K562 (cell line): ENCODE results near the gene RACK1. TPM values are rescaled to one million over a fixed set of nuclear protein-coding genes. Genes with fewer than 3 reads are reported as not detected.
A peak's percentile ranks its signal among the peaks of the same experiment; 100 is the strongest.

ENCODE experiments used
- ATAC-seq: fragments of 200-7000 bp; cut with Tn5 transposase; 3 replicates; pipeline ENCODE4 v1.9.1; 2020; ENCODE audit warnings: moderate library complexity
- BruUV-seq: library from RNA; stranded (reverse); fragments of 400-500 nt; replicated peaks from 2 replicates; lab custom pipeline; 2021; lab: Mats Ljungman, UMichigan
- CTCF ChIA-PET: fragments of 300-600 bp; formaldehyde crosslinking; extraction: SDS; loops from one replicate; lab custom pipeline; 2021; ENCODE audit warnings: low intra/inter-chr PET ratio; lab: Yijun Ruan, JAX
- POLR2A ChIA-PET: fragments of 300-600, 350-650 bp; sonication (Branson Sonifier 250); formaldehyde crosslinking; extraction: SDS; loops from one replicate; lab custom pipeline; 2021; ENCODE audit warnings: antibody characterized with exemption, inconsistent platforms; lab: Yijun Ruan, JAX
- DNase-seq, 4 experiments: peaks; one replicate each; pipeline versions ENCODE4 v3.0.0 to v3.0.0-alpha.2; 2011 to 2018; ENCODE audit warnings: low spot score in 3 of 4, mixed read lengths in 3 of 4; ENCODE audit errors: extremely low read depth in 1 of 4
- FAIRE-seq: peaks from 2 replicates; lab custom pipeline; 2011; peaks lifted over from hg19 to GRCh38; lab: Jason Lieb, UNC
- H2AFZ ChIP-seq: 2 replicates; pipeline ENCODE4 v1.6.0; 2011; ENCODE audit warnings: low read depth, low read length, control low read depth, inconsistent platforms
- H3K27ac ChIP-seq: fragments of 200-600 bp; 3 replicates; pipeline ENCODE4 v1.8.0; 2011; ENCODE audit warnings: low read depth, mild to moderate bottlenecking, control low read depth, inconsistent platforms, low read length, moderate library complexity, mixed read lengths; ENCODE audit errors: extremely low read depth
- H3K27me3 ChIP-seq, 2 experiments: fragments of 300-600 bp in 1 of 2; 2 replicates in 1 of 2; 3 replicates in 1 of 2; pipeline versions ENCODE4 v1.6.0 to v1.8.0; 2011; ENCODE audit warnings: inconsistent platforms in 2 of 2, low read length in 2 of 2, mild to moderate bottlenecking in 1 of 2, mixed read lengths in 1 of 2, moderate library complexity in 1 of 2; ENCODE audit not compliant: control insufficient read depth in 2 of 2, insufficient read depth in 2 of 2
- H3K36me3 ChIP-seq: fragments of 300-600 bp; 3 replicates; pipeline ENCODE4 v1.8.0; 2011; ENCODE audit warnings: mild to moderate bottlenecking, low read length, inconsistent platforms; ENCODE audit not compliant: control insufficient read depth, insufficient read depth
- H3K4me1 ChIP-seq, 2 experiments: fragments of 200-600 bp in 1 of 2; replicated peaks in 1 of 2; 2 replicates in 1 of 2; 3 replicates in 1 of 2; pipeline versions ENCODE4 v1.5.1 to v1.8.0; 2011; ENCODE audit warnings: inconsistent platforms in 2 of 2, low read length in 2 of 2, mild to moderate bottlenecking in 1 of 2, mixed read lengths in 1 of 2, moderate library complexity in 1 of 2; ENCODE audit not compliant: control insufficient read depth in 2 of 2, insufficient read depth in 2 of 2
- H3K4me2 ChIP-seq: 2 replicates; pipeline ENCODE4 v1.6.1; 2011; ENCODE audit warnings: low read length, control low read depth, inconsistent platforms, mixed read lengths; ENCODE audit not compliant: insufficient read depth
- H3K4me3 ChIP-seq: fragments of 200-600 bp; sonication (generic), shearing (Covaris generic); 2 replicates; pipeline ENCODE4 v1.5.1; 2016; ENCODE audit warnings: control low read depth, inconsistent platforms
- H3K79me2 ChIP-seq: fragments of 200-600 bp; 3 replicates; pipeline ENCODE4 v1.8.0; 2011; ENCODE audit warnings: low read length, inconsistent platforms; ENCODE audit not compliant: control insufficient read depth, insufficient read depth
- H3K9ac ChIP-seq, 2 experiments: 2 replicates each; pipeline versions ENCODE4 v1.6.0 to v1.6.1; 2011; ENCODE audit warnings: low read depth in 2 of 2, low read length in 2 of 2, control low read depth in 1 of 2, inconsistent platforms in 1 of 2, mild to moderate bottlenecking in 1 of 2, mixed read lengths in 1 of 2; ENCODE audit not compliant: insufficient read depth in 1 of 2
- H3K9me1 ChIP-seq: one replicate; pipeline ENCODE4 v1.6.0; 2011; ENCODE audit warnings: inconsistent platforms, mild to moderate bottlenecking, low read length, moderate library complexity; ENCODE audit not compliant: control insufficient read depth, insufficient read depth
- H3K9me3 ChIP-seq: replicated peaks from 2 replicates; pipeline ENCODE4 v1.5.1; 2011; ENCODE audit warnings: low read depth, low read length, inconsistent platforms; ENCODE audit not compliant: control insufficient read depth, insufficient read depth
- H4K20me1 ChIP-seq: replicated peaks from 2 replicates; pipeline ENCODE4 v1.6.1; 2011; ENCODE audit warnings: low read length, inconsistent platforms, mixed read lengths; ENCODE audit not compliant: control insufficient read depth, insufficient read depth
- CBX2 ChIP-seq: fragments of 200-600 bp; sonication (generic); IDR thresholded peaks from one replicate; pipeline ENCODE4 v1.6.1; 2012; ENCODE audit warnings: mild to moderate bottlenecking, low read length, inconsistent platforms; ENCODE audit not compliant: insufficient read depth, poor library complexity, severe bottlenecking
- CXXC5 ChIP-seq: fragments of 250-450 bp; sonication (Bioruptor Pico); IDR thresholded peaks from 2 replicates; pipeline ENCODE4 v1.8.0; 2022; ENCODE audit warnings: inconsistent platforms, mild to moderate bottlenecking, moderate library complexity
- DDX20 ChIP-seq: fragments of 450-650 bp; IDR thresholded peaks from 2 replicates; pipeline ENCODE4 v1.6.1; 2016; ENCODE audit warnings: missing genetic modification characterization, low read depth, mild to moderate bottlenecking, missing compliant biosample characterization, moderate library complexity
- FOXK1 ChIP-seq: sonication (generic); formaldehyde crosslinking; IDR thresholded peaks from 2 replicates; pipeline ENCODE4 v1.8.0; 2022; ENCODE audit warnings: missing genetic modification reagents, mild to moderate bottlenecking, borderline replicate concordance
- ID3 ChIP-seq, 2 experiments: fragments of 250-450 bp in 1 of 2; fragments of 450-650 bp in 1 of 2; sonication (Bioruptor Pico) in 1 of 2; IDR thresholded peaks; 2 replicates each; pipeline versions ENCODE4 v1.6.1 to v1.8.0; 2016 to 2021; ENCODE audit warnings: mild to moderate bottlenecking in 2 of 2, moderate library complexity in 2 of 2, missing compliant biosample characterization in 1 of 2, missing genetic modification characterization in 1 of 2
- MTA2 ChIP-seq: fragments of 450-650 bp; IDR thresholded peaks from 2 replicates; pipeline ENCODE4 v1.6.1; 2016; ENCODE audit warnings: low read depth
- PHB ChIP-seq: fragments of 250-450 bp; sonication (Bioruptor Pico); IDR thresholded peaks from 2 replicates; pipeline ENCODE4 v1.5.0; 2021
- SREBF1 ChIP-seq: fragments of 150-350 bp; IDR thresholded peaks from 2 replicates; pipeline ENCODE4 v1.6.1; 2014; ENCODE audit warnings: antibody characterized with exemption, low read depth, low read length, borderline replicate concordance
- ZNF140 ChIP-seq: fragments of 250-450 bp; sonication (Bioruptor Pico); IDR thresholded peaks from 2 replicates; pipeline ENCODE4 v1.8.0; 2021; ENCODE audit warnings: moderate library complexity, mild to moderate bottlenecking, inconsistent platforms
- ZNF174 ChIP-seq: fragments of 250-450 bp; sonication (Bioruptor Pico); IDR thresholded peaks from 2 replicates; pipeline ENCODE4 v1.4.0; 2020; ENCODE audit warnings: mild to moderate bottlenecking
- ZNF561 ChIP-seq: fragments of 450-650 bp; formaldehyde crosslinking; conservative IDR thresholded peaks from 2 replicates; pipeline ENCODE4 v1.4.0; 2020; ENCODE audit warnings: mild to moderate bottlenecking, moderate library complexity
- ZNF707 ChIP-seq: fragments of 250-450 bp; sonication (Bioruptor Pico); conservative IDR thresholded peaks from 2 replicates; pipeline ENCODE4 v1.8.0; 2022; ENCODE audit warnings: inconsistent platforms, mild to moderate bottlenecking, moderate library complexity
- ZNF76 ChIP-seq: fragments of 250-450 bp; sonication (Bioruptor Pico); IDR thresholded peaks from 2 replicates; pipeline ENCODE4 v1.4.0; 2020; ENCODE audit warnings: mild to moderate bottlenecking, moderate library complexity, borderline replicate concordance
- WGBS: fragments of 100-300 bp; shearing (Covaris generic); methylation state at CpG from one replicate; pipeline ENCODE4 v1.1.6; 2016; ENCODE audit warnings: low coverage, mixed read lengths; ENCODE audit not compliant: insufficient coverage; ENCODE audit errors: missing lambda C conversion rate; 5-methylcytosine and 5-hydroxymethylcytosine counted together
- in situ Hi-C: fragments of 300-500 bp; cut with MboI; formaldehyde crosslinking; loops from 4 replicates; pipeline ENCODE4 v1.15.0; 2018; ENCODE audit warnings: inconsistent platforms, mixed read lengths
- intact Hi-C: fragments of 100-400 bp; cut with micrococcal nuclease; formaldehyde crosslinking; loops from 2 replicates; pipeline ENCODE4 v1.14.2; 2022
- polyA plus RNA-seq, 8 experiments: library from polyadenylated mRNA; depleted of rRNA in 4 of 8; stranded (reverse) in 5 of 8; unstranded in 3 of 8; fragments of >200 nt; fragmentation: Nextera tagmentation in 2 of 8; fragmentation: Illumina TruSeq in 1 of 8; extraction: Ambion mirVana in 2 of 8; extraction: Trizol in 1 of 8; gene quantifications; 2 replicates each; pipeline versions ENCODE4 v1.2.1 to v1.2.3, GENCODE V29; 2011 to 2014; ENCODE audit warnings: inconsistent platforms in 1 of 8, missing spikeins in 1 of 8
- total RNA-seq, 7 experiments: library from RNA; depleted of rRNA in 6 of 7; stranded (reverse); fragments of >200 nt in 6 of 7; fragmentation: Illumina TruSeq in 2 of 7; extraction: Trizol in 2 of 7; gene quantifications; 2 replicates each; pipeline versions ENCODE4 v1.2.1 to v1.2.3, GENCODE V29; 2011 to 2021; ENCODE audit warnings: low replicate concordance in 1 of 7

RACK1 gene
- total and polyA plus RNA-seq, 9 of the 15 experiments (the other 6 are each of a cell fraction or from before 2014, with no cell fraction given), result 2,303 to 5,311 (median 3,833) TPM

DNA sequence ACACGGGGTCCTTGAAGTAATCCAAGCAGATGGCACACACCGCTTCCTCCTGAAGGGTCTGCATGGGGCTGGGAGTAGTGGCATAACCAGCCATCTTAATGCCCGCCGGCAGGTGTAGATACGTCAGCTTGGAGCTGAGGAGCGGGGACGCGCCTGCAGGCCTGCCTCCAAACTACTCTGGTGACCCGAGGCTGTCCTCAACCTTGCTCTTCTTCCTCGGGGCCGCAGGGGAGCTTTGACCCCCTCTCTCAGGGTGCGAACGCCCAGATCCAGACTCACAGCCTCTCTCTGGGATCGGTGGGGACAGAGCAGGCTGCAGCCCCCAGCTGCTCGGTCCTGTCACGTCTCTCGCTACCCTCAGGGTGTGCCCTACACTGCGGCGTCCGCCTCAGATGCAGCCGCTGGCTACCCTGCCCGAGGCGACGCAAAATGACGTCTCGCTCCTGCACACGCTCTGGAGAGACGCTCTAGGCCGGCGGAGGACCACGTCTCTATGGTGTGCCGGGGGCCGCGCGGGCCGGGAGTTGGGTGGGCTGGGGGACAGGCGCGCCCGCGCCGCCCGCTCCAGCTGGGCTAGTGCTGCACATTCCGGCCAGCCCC, 17.1 kb upstream of the RACK1 start, which contains the start of gene TRIM52:
TRIM52 (minus strand) TSS at position 424 of the 600 bp plus-strand sequence; CDS start at position 94, 330 bp downstream.
- ATAC-seq (peak; percentile 88), FAIRE-seq (peak; percentile 79)
- TF ChIP-seq ZNF76 (CRISPR knock-in tag), result 0 out of 2 replicates have a peak, but pooled peaks have one; percentile 33
- peak; percentile 63; the same call in 1 of the 2 replicates for TF ChIP-seq FOXK1
- TF ChIP-seq CXXC5, result peak; percentile 88
- TF ChIP-seq ZNF707 (CRISPR knock-in tag), result no peak
- 0 out of 2 replicates have a peak, but pooled peaks have one; percentile 37 for TF ChIP-seq ZNF140 (CRISPR knock-in tag)
- TF ChIP-seq DDX20, result no peak
- TF ChIP-seq ZNF174 (CRISPR knock-in tag), result no peak
- no peak for TF ChIP-seq PHB (CRISPR knock-in tag)
- TF ChIP-seq SREBF1, result no peak
- no peak for TF ChIP-seq MTA2
- TF ChIP-seq CBX2, result no peak
- TF ChIP-seq ID3 (CRISPR knock-in tag; IDR thresholded peaks at IDR 0.05), result no peak
- TF ChIP-seq ID3 (tag; IDR thresholded peaks at IDR 0.05), result no peak
- TF ChIP-seq ZNF561 (CRISPR knock-in tag), result no peak

More for the DNA sequence above, 17.1 kb upstream of the RACK1 start, which contains the start of gene TRIM52:
- Histone ChIP-seq H3K9me1 (peaks cover 2% of the 10 kb centered on the region), H3K4me2 (peak within 1 kb of the TSS; percentile 99), H3K4me3 (peak within 1 kb of the TSS; percentile 98), H2AFZ (peak within 1 kb of the TSS; percentile 75), H3K27ac (peak within 1 kb of the TSS; percentile 99), H3K27me3 (no peaks in the 10 kb centered on the region), H3K4me1 (peaks cover 21 to 29% of the 10 kb centered on the region in 2 experiments; a peak in 4 of 5 replicates), H3K79me2 (peaks cover 68% of the 10 kb centered on the region), H3K9me3 (no peaks in the 10 kb centered on the region), H4K20me1 (peaks cover 22% of the 10 kb centered on the region), H3K9ac (peak within 1 kb of the TSS; percentile 98 to 99), H3K36me3 (peaks cover 32% of the 10 kb centered on the region)
- in situ Hi-C loops, result no loop called here
- under 1% methylated on average over 34 of the region's 43 CpGs for WGBS
- peak; percentile 77 to 94 (median 82) for DNase-seq
- CTCF ChIA-PET, result no interaction called here
- intact Hi-C loops, result loop anchor here (5.0 kb wide), 1 partner anchor 74 kb away; no protein-coding TSS in a partner anchor
- BruUV-seq, result no TSS peak
- POLR2A ChIA-PET, result interaction anchor here (0.6 to 13.0 kb wide), 11 partner anchors 11 to 76 kb away, joined by 3 to 185 read pairs (median 5); partner anchors contain the start of gene RACK1
